GM19468 (cell line): ENCODE data around the gene SIMC1.
"Not testable (repeated sequence)": the region's sequence is repeated elsewhere in the genome, so short reads cannot be mapped to it uniquely, and the experiment has no call there.

Source experiments
- ATAC-seq: cut with Tn5 transposase; IDR thresholded peaks from one replicate; pipeline ENCODE4 v1.9.1; 2021; ENCODE audit warnings: mild to moderate bottlenecking, moderate library complexity, moderate number of reproducible peaks; ENCODE audit not compliant: unreplicated experiment; ENCODE audit errors: extremely low read depth

The SIMC1 gene

GRCh38 chr5:176289018-176289417 lies 50.8 kb downstream of the SIMC1 start:
- ATAC-seq, result not testable (repeated sequence)

- ATAC-seq, result not testable (repeated sequence)
Observed at GRCh38 chr5:176290057-176290840, 52.0 kb downstream of the SIMC1 start.

GRCh38 chr5:176305356-176305755 lies 67.1 kb downstream of the SIMC1 start:
- ATAC-seq, result not testable (repeated sequence)

- ATAC-seq, result no peak
Observed at GRCh38 chr5:176317534-176318374, 79.5 kb downstream of the SIMC1 start.

GRCh38 chr5:176319827-176320554 lies 81.8 kb downstream of the SIMC1 start:
- ATAC-seq, result no peak

- no peak for ATAC-seq
Observed at GRCh38 chr5:176320577-176320976, 82.4 kb downstream of the SIMC1 start.

- ATAC-seq, result no peak
Observed at GRCh38 chr5:176334031-176334770, 96.0 kb downstream of the SIMC1 start.

GRCh38 chr5:176337913-176338312 lies 99.7 kb downstream of the SIMC1 start:
- ATAC-seq, result no peak

GRCh38 chr5:176339304-176339703 lies 101.1 kb downstream of the SIMC1 start:
- no peak for ATAC-seq

GRCh38 chr5:176341325-176342157 lies 103.3 kb downstream of the SIMC1 start:
- no peak for ATAC-seq

- ATAC-seq, result no peak
Observed at GRCh38 chr5:176342158-176342483, 103.9 kb downstream of the SIMC1 start.

GRCh38 chr5:176342766-176343458 lies 104.7 kb downstream of the SIMC1 start:
- ATAC-seq, result no peak

GRCh38 chr5:176350416-176350815 lies 112.2 kb downstream of the SIMC1 start:
- no peak for ATAC-seq

GRCh38 chr5:176352116-176352878 lies 114.1 kb downstream of the SIMC1 start:
- ATAC-seq, result no peak

GRCh38 chr5:176353533-176353932 lies 115.3 kb downstream of the SIMC1 start:
- no peak for ATAC-seq

- no peak for ATAC-seq
Observed at GRCh38 chr5:176355400-176356178, 117.4 kb downstream of the SIMC1 start.

- no peak for ATAC-seq
Observed at GRCh38 chr5:176356179-176356566, 117.9 kb downstream of the SIMC1 start.
